ENCODE measurements around the gene MYO10.
A peak's percentile ranks its signal among the peaks of the same experiment; 100 is the strongest.
"Not testable (repeated sequence)": the region's sequence is repeated elsewhere in the genome, so short reads cannot be mapped to it uniquely, and the experiment has no call there.

MYO10 gene

GRCh38 chr5:16936150-16936988 lies at the start of gene MYO10:
MYO10 (minus strand) TSS chr5:16936288; CDS start chr5:16935808, 480 bp downstream.
- DNase-seq = peak; percentile 39

GRCh38 chr5:16985304-16985703 lies 49.2 kb upstream of the MYO10 start:
- not testable (repeated sequence) for DNase-seq

- no peak for DNase-seq
Observed at GRCh38 chr5:16983972-16984371, 47.9 kb upstream of the MYO10 start.

GRCh38 chr5:16983022-16983639 lies 47.0 kb upstream of the MYO10 start:
- no peak for DNase-seq

GRCh38 chr5:16981700-16982099 lies 45.6 kb upstream of the MYO10 start:
- no peak for DNase-seq

- DNase-seq = no peak
Observed at GRCh38 chr5:16980983-16981382, 44.9 kb upstream of the MYO10 start.

GRCh38 chr5:16978296-16978695 lies 42.2 kb upstream of the MYO10 start:
- no peak for DNase-seq

GRCh38 chr5:16976625-16977008 lies 40.5 kb upstream of the MYO10 start:
- no peak for DNase-seq

- no peak for DNase-seq
Observed at GRCh38 chr5:16975950-16976624, 40.0 kb upstream of the MYO10 start.

GRCh38 chr5:16974981-16975380 lies 38.9 kb upstream of the MYO10 start:
- DNase-seq = no peak

- DNase-seq = no peak
Observed at GRCh38 chr5:16970826-16971225, 34.7 kb upstream of the MYO10 start.

GRCh38 chr5:16970260-16970659 lies 34.2 kb upstream of the MYO10 start:
- DNase-seq = no peak

GRCh38 chr5:16965581-16965980 lies 29.5 kb upstream of the MYO10 start:
- DNase-seq = no peak

GRCh38 chr5:16963821-16964220 lies 27.7 kb upstream of the MYO10 start:
- no peak for DNase-seq

- no peak for DNase-seq
Observed at GRCh38 chr5:16961131-16961530, 25.0 kb upstream of the MYO10 start.

- no peak for DNase-seq
Observed at GRCh38 chr5:16957304-16958196, 21.5 kb upstream of the MYO10 start.

- no peak for DNase-seq
Observed at GRCh38 chr5:16953729-16954128, 17.6 kb upstream of the MYO10 start.

- no peak for DNase-seq
Observed at GRCh38 chr5:16952968-16953671, 17.0 kb upstream of the MYO10 start.

- DNase-seq = no peak
Observed at GRCh38 chr5:16946725-16947124, 10.6 kb upstream of the MYO10 start.

GRCh38 chr5:16944816-16945562 lies 8.9 kb upstream of the MYO10 start:
- no peak for DNase-seq

Measured in CD4-positive, alpha-beta T cell treated with Interleukin-15 for 1 hour (primary cell).